ENCODE data around the gene PLCH1. TPM values are rescaled to one million over a fixed set of nuclear protein-coding genes. Genes with fewer than 3 reads are reported as not detected.

The PLCH1 gene
- total RNA-seq, 4 donors from 2014 or later: under 0.01 TPM; not detected in 3

DNA sequence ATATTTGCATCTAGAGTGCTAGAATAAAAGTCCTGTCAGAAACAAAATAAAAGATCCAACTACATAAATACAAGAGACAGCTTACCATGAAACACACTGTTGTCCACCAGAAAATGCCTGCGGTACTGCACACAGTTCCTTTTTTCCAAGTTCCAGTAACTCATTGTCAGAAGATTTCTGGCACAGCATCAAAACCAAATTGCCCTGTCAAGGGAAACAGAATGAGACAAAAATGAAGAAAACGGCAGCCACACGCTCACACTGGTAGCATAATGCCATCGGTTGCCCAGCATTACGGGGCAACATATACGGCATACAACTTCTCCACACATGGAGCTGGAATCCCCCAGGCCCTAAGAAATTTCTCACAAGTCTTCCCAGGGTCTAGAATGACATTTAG, 40.8 kb downstream of the PLCH1 start:
- TF ChIP-seq, protein P1, sequence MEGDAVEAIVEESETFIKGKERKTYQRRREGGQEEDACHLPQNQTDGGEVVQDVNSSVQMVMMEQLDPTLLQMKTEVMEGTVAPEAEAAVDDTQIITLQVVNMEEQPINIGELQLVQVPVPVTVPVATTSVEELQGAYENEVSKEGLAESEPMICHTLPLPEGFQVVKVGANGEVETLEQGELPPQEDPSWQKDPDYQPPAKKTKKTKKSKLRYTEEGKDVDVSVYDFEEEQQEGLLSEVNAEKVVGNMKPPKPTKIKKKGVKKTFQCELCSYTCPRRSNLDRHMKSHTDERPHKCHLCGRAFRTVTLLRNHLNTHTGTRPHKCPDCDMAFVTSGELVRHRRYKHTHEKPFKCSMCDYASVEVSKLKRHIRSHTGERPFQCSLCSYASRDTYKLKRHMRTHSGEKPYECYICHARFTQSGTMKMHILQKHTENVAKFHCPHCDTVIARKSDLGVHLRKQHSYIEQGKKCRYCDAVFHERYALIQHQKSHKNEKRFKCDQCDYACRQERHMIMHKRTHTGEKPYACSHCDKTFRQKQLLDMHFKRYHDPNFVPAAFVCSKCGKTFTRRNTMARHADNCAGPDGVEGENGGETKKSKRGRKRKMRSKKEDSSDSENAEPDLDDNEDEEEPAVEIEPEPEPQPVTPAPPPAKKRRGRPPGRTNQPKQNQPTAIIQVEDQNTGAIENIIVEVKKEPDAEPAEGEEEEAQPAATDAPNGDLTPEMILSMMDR (IDR thresholded peaks at IDR 0.05; ENCODE audit: low read depth): no peak

DNA sequence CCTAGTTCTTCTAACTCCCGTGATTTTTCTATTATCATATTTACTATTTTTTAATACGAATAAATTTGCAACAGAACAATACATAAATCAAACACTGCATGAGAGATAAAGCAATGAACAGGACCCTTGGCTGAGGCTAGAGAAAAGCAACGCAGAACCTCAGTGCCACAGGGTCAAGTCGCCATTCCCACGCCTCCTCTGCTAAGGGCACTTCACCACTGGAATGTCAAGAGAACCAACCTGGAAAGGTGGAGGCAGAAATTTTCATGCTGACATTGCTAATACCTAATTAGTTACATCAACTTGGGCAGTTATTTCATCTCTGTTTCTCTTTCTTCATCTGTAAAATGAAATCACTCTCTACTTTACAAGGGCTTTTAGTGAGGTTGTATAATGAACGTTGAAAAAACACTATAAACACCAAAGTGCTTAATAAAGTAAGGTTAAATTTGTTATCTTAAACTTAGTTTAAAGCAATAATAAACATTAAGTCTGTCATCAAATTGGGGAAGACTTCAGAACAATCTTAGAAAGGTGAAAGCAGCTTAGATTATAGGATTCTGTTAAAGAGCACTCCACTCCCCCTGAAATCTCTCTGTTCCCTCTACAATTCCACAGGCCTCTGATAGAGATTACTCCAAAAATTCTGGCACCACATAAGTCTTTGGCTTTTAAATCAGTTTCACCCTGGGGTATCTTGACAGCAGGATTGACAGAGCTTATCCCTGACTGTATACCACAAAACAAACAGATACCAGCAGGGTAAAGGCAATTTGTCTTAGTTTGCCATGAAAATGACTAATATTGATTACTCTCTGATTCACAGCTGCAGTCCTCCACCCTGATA, 41.9 kb downstream of the PLCH1 start:
- TF ChIP-seq, protein P1 (IDR thresholded peaks at IDR 0.05; ENCODE audit: low read depth): no peak

DNA sequence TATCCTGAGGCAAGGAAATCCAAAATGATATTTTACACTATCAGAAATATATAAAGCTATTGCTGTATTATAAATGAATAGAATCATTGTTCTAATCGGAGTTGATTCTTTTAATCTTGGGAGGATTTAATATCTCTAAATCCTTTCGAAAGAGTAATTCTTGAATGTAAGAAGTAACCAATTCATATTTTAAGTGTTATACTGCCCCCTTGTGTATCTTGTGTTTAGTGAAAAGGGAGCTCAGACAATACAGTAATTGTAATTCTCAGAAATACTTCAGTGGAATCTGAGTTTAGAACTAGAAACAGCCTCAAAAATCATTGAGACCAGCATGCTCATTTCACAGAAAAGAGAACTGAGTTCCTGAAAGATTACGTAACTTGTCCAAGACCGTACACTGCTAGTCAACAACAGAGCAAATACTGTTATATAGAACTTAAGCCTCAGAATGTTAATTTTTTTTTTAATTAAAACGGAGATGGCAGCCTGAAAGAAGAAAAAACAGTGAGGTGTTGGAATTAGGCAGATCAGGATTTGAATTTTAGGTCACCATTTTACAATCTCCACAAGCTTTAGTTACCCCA, 42.9 kb downstream of the PLCH1 start:
- TF ChIP-seq, protein P1 (IDR thresholded peaks at IDR 0.05; ENCODE audit: low read depth): no peak

DNA sequence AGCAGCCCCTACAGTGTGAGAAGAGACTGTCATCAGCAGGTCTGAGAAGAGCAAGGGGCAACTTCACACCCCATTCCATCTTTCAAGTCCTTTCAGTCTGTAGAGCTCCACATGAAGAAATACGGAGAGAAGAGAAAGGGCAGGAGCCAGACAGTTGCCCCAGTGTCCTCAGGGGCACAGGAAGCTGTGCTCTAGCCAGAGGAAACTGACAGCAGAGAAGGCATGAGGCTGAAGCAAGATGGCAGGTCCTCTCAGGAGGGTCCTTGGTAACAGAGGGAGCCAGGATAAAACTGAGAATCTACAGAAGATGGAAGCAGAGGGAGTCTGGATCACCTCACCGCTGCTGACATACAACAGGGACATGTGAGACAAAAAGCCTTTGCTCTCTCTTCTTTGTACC, 47.3 kb downstream of the PLCH1 start:
- TF ChIP-seq, protein P1 (IDR thresholded peaks at IDR 0.05; ENCODE audit: low read depth): no peak

DNA sequence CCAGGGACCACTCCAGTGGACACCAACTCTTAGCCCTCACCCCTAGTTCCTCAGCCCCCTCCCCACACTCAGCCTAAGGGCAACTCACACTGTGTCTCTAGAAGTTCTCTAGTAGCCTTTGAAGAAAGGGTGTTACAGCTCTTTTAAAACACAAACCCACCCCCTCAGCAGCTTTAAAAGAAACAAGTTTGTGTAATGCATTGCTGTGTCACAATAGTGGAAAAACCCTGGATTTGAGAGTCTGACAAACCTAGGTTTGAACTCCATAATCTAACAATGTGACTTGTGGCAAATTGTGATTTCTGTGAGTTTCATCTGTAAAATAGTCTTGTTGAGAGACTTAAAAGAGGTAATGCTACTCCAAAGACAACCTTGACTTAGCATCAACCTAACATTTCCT, 54.0 kb downstream of the PLCH1 start:
- TF ChIP-seq, protein P1 (IDR thresholded peaks at IDR 0.05; ENCODE audit: low read depth): no peak

DNA sequence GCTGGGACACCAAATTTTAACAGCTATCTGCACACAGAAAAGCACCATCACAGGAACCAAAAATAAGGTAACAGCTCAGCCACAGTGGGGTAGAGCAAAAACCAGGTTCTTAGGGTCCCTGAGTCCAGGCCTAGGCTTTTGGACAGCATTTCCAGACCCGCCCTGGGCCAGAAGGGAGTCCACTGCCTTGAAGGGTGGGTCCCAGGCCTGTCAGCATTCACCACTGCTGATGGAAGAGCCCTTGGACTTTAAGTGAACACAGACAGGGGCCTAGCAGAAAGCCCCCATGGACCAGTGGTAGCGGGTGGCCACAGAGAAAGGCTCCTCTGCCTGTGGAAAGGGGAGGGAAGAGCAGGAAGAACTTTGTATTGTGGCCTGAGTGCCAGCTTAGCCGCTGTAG, 56.4 kb downstream of the PLCH1 start:
- TF ChIP-seq, protein P1 (IDR thresholded peaks at IDR 0.05; ENCODE audit: low read depth): no peak

DNA sequence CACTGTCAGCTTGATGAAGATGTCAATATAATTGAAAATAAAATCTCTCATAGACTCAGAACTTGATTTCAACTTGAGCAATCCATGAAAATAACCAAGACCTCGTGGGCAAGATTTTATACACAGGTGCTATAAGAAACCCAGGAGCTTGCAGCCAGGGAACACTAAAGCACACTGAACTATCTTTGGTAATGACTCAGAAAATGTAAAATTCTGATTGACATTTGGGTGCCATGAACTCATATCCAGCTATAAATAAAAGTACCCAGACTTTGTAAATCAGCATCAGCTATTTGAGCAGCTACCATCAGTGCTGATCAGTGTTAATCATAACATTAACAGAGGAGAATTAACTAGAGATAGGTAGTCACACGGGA, 61.5 kb downstream of the PLCH1 start:
- TF ChIP-seq, protein P1 (IDR thresholded peaks at IDR 0.05; ENCODE audit: low read depth): no peak
